ENCODE results near the gene BACH1. TPM values are rescaled to one million over a fixed set of nuclear protein-coding genes. Genes with fewer than 3 reads are reported as not detected.

Gene BACH1
- total and polyA plus RNA-seq, 2 donors (not counting 1 experiment from before 2014, with no cell fraction given), result 10.1 to 221 TPM

- Histone ChIP-seq H3K36me3 (replicated peaks in 1 of 2; ENCODE audit: control extremely low read depth in 1 of 2, control insufficient read depth in 1 of 2, extremely low read depth in 1 of 2, insufficient read depth in 2 of 2, low read length in 1 of 2) (peaks cover 6 to 13% of the 10 kb centered on the region in 2 experiments), H3K9ac (ENCODE audit: low read length) (no peak overlapping the region), H3K79me2 (ENCODE audit: control insufficient read depth, insufficient read depth, low read length) (no peaks in the 10 kb centered on the region), H3K4me2 (replicated peaks; ENCODE audit: low read depth, low read length, poor library complexity, severe bottlenecking) (no peak overlapping the region), H3K9me3 (ENCODE audit: control extremely low read depth in 1 of 3, control insufficient read depth in 2 of 3, insufficient read depth in 1 of 3, low read length in 2 of 3) (peaks cover 0 to 5% (median 3%) of the 10 kb centered on the region in 3 donors), H3K4me1 (ENCODE audit: control insufficient read depth in 2 of 2, insufficient read depth in 2 of 2, low read length in 2 of 2) (no peaks in the 10 kb centered on the region), H3K4me3 (ENCODE audit: control extremely low read depth in 1 of 5, extremely low read depth in 1 of 5, insufficient read depth in 1 of 5, low read depth in 2 of 5, low read length in 4 of 5) (no peak overlapping the region), H4K20me1 (ENCODE audit: control insufficient read depth, insufficient read depth, low read length, poor library complexity, severe bottlenecking) (no peaks in the 10 kb centered on the region), H3K27ac (ENCODE audit: low read length in 2 of 2) (no peak overlapping the region), H3K27me3 (replicated peaks in 1 of 4; ENCODE audit: control extremely low read depth in 1 of 4, control insufficient read depth in 3 of 4, insufficient read depth in 4 of 4, low read length in 3 of 4) (no peaks in the 10 kb centered on the region), H2AFZ (ENCODE audit: insufficient read depth, low read depth, low read length, poor library complexity, severe bottlenecking) (no peak overlapping the region)
- H3K4me1 Mint-ChIP-seq, result peaks cover 4% of the 10 kb centered on the region
- WGBS (ENCODE audit: insufficient coverage), result 97% methylated on average over 5 of the region's 8 CpGs
- no peaks in the 10 kb centered on the region for H3K27me3 Mint-ChIP-seq
- H3K27ac Mint-ChIP-seq, result no peak overlapping the region
- TF ChIP-seq EZH2 (IDR thresholded peaks at IDR 0.05; ENCODE audit: borderline replicate concordance, insufficient read depth, low read depth, low read length, poor library complexity, severe bottlenecking) (no peak), CTCF (IDR thresholded peaks at IDR 0.05) (no peak)
- ChIA-PET POLR2A (no interaction called here), CTCF (interaction anchor here (0.8 to 1.6 kb wide), 5 partner anchors 11 to 276 kb away, joined by 3 to 4 read pairs (median 3); no protein-coding TSS in a partner anchor)
- ATAC-seq (ENCODE audit: low read depth) (no peak), DNase-seq (no peak)
- intact Hi-C loops (cut with micrococcal nuclease), result loop anchor here (5.0 kb wide), 1 partner anchor 33 kb away; no protein-coding TSS in a partner anchor
- H3K9me3 Mint-ChIP-seq (ENCODE audit: insufficient read depth), result peaks cover 2% of the 10 kb centered on the region
- H3K4me3 Mint-ChIP-seq, result no peak overlapping the region
These were observed 67.0 kb downstream of the BACH1 start for GRCh38 chr21:29365661-29366265.

GRCh38 chr21:29366532-29366931 lies 67.8 kb downstream of the BACH1 start:
- H3K79me2 ChIP-seq (ENCODE audit: control insufficient read depth, insufficient read depth, low read length), result no peaks in the 10 kb centered on the region
- no peak overlapping the region for H3K4me3 ChIP-seq (ENCODE audit: control extremely low read depth in 1 of 5, extremely low read depth in 1 of 5, insufficient read depth in 1 of 5, low read depth in 2 of 5, low read length in 4 of 5)
- peaks cover 4% of the 10 kb centered on the region for H3K4me1 Mint-ChIP-seq
- no peak overlapping the region for H3K4me3 Mint-ChIP-seq
- no peaks in the 10 kb centered on the region for H3K4me1 ChIP-seq (ENCODE audit: control insufficient read depth in 2 of 2, insufficient read depth in 2 of 2, low read length in 2 of 2)
- no peaks in the 10 kb centered on the region for H3K27me3 Mint-ChIP-seq
- 100% methylated on average over 3 of the region's 3 CpGs for WGBS (ENCODE audit: insufficient coverage)
- no peaks in the 10 kb centered on the region for H3K27me3 ChIP-seq (replicated peaks in 1 of 4; ENCODE audit: control extremely low read depth in 1 of 4, control insufficient read depth in 3 of 4, insufficient read depth in 4 of 4, low read length in 3 of 4)
- CTCF ChIA-PET, result interaction anchor here (0.6 to 1.6 kb wide), 5 partner anchors 13 to 680 kb away, joined by 3 to 4 read pairs (median 3); no protein-coding TSS in a partner anchor
- no peak overlapping the region for H3K9ac ChIP-seq (ENCODE audit: low read length)
- no peaks in the 10 kb centered on the region for H4K20me1 ChIP-seq (ENCODE audit: control insufficient read depth, insufficient read depth, low read length, poor library complexity, severe bottlenecking)
- H3K9me3 ChIP-seq (ENCODE audit: control extremely low read depth in 1 of 3, control insufficient read depth in 2 of 3, insufficient read depth in 1 of 3, low read length in 2 of 3), result peaks cover 0 to 5% (median 3%) of the 10 kb centered on the region in 3 donors
- POLR2A ChIA-PET, result interaction anchor here (0.8 kb wide), 1 partner anchor 158 kb away, joined by 4 read pairs; no protein-coding TSS in a partner anchor
- ATAC-seq (ENCODE audit: low read depth) (no peak), DNase-seq (no peak)
- H3K27ac ChIP-seq (ENCODE audit: low read length in 2 of 2), result no peak overlapping the region
- TF ChIP-seq EZH2 (IDR thresholded peaks at IDR 0.05; ENCODE audit: borderline replicate concordance, insufficient read depth, low read depth, low read length, poor library complexity, severe bottlenecking) (no peak), CTCF (IDR thresholded peaks at IDR 0.05) (no peak)
- no peak overlapping the region for H3K4me2 ChIP-seq (replicated peaks; ENCODE audit: low read depth, low read length, poor library complexity, severe bottlenecking)
- peaks cover 5 to 11% of the 10 kb centered on the region in 2 experiments for H3K36me3 ChIP-seq (replicated peaks in 1 of 2; ENCODE audit: control extremely low read depth in 1 of 2, control insufficient read depth in 1 of 2, extremely low read depth in 1 of 2, insufficient read depth in 2 of 2, low read length in 1 of 2)
- H3K27ac Mint-ChIP-seq, result no peak overlapping the region
- intact Hi-C loops (cut with micrococcal nuclease), result loop anchor here (5.0 kb wide), 1 partner anchor 34 kb away; no protein-coding TSS in a partner anchor
- peaks cover 2% of the 10 kb centered on the region for H3K9me3 Mint-ChIP-seq (ENCODE audit: insufficient read depth)
- no peak overlapping the region for H2AFZ ChIP-seq (ENCODE audit: insufficient read depth, low read depth, low read length, poor library complexity, severe bottlenecking)

Measured in B cell (primary cell).